OCI-LY3 (cell line): ENCODE results near the gene BBS1.
"Not testable (repeated sequence)": the region's sequence is repeated elsewhere in the genome, so short reads cannot be mapped to it uniquely, and the experiment has no call there.

Experiments
- H2AFZ ChIP-seq: fragments of 200-600, 300-600 bp; shearing (Covaris generic); 2 replicates; pipeline ENCODE4 v1.6.0; 2014; ENCODE audit warnings: antibody characterized with exemption, low read depth, low read length
- H3K27ac ChIP-seq: fragments of 200-600, 300-600 bp; sonication (generic); 2 replicates; pipeline ENCODE4 v1.5.1; 2014; ENCODE audit warnings: mild to moderate bottlenecking, low read length, moderate library complexity, mixed read lengths
- H3K27me3 ChIP-seq: fragments of 200-600, 300-600 bp; sonication (generic); 2 replicates; pipeline ENCODE4 v1.6.1; 2014; ENCODE audit warnings: low read depth, low read length, mixed read lengths
- H3K36me3 ChIP-seq: fragments of 200-600, 300-600 bp; sonication (generic); replicated peaks from 2 replicates; pipeline ENCODE3; 2014; ENCODE audit warnings: low read depth, low read length, mixed read lengths
- H3K4me1 ChIP-seq: fragments of 300-600, 200-600 bp; sonication (generic); 2 replicates; pipeline ENCODE4 v1.6.1; 2014; ENCODE audit warnings: low read length, mixed read lengths
- H3K4me2 ChIP-seq: fragments of 200-600, 300-600 bp; sonication (generic); 2 replicates; pipeline ENCODE4 v1.6.1; 2014; ENCODE audit warnings: low read length, mixed read lengths
- H3K4me3 ChIP-seq: fragments of 300-600, 200-600 bp; sonication (generic); 2 replicates; pipeline ENCODE4 v1.5.1; 2014; ENCODE audit warnings: antibody characterized with exemption, mild to moderate bottlenecking, low read length, moderate library complexity
- H3K79me2 ChIP-seq: fragments of 300-600, 200-600 bp; shearing (Covaris generic); 2 replicates; pipeline ENCODE4 v1.6.1; 2014; ENCODE audit warnings: mild to moderate bottlenecking, low read length, mixed read lengths
- H3K9ac ChIP-seq: fragments of 300-600, 200-600 bp; shearing (Covaris generic); 2 replicates; pipeline ENCODE4 v1.6.0; 2014; ENCODE audit warnings: mild to moderate bottlenecking, low read length, moderate library complexity
- H3K9me3 ChIP-seq: fragments of 200-600, 300-600 bp; shearing (Covaris generic); 2 replicates; pipeline ENCODE4 v1.6.1; 2014; ENCODE audit warnings: low read length, mixed read lengths; ENCODE audit not compliant: insufficient read depth
- H4K20me1 ChIP-seq: fragments of 200-600, 300-600 bp; sonication (generic); 2 replicates; pipeline ENCODE4 v1.6.1; 2016; ENCODE audit warnings: low read length, mixed read lengths; ENCODE audit not compliant: insufficient read depth
- CTCF ChIP-seq: fragments of 200-600, 300-600 bp; sonication (generic); IDR thresholded peaks from 2 replicates; pipeline ENCODE4 v1.5.1; 2014; ENCODE audit warnings: antibody characterized with exemption, low read length, low read depth
- EZH2phosphoT487 ChIP-seq: fragments of 200-600 bp; shearing (Covaris generic); IDR thresholded peaks from 2 replicates; pipeline ENCODE4 v1.6.1; 2018; ENCODE audit warnings: antibody characterized with exemption, mixed run types, low read depth

BBS1 gene

GRCh38 chr11:66510271-66510989, at the start of gene BBS1:
BBS1 (plus strand) TSS chr11:66510635; CDS start chr11:66510660, 25 bp downstream.
- Histone ChIP-seq H3K4me2 (peak within 1 kb of the TSS; percentile 82), H3K36me3 (peaks cover 1% of the 10 kb centered on the region), H3K4me1 (peaks cover 8% of the 10 kb centered on the region), H3K9ac (peak within 1 kb of the TSS; percentile 61), H3K27ac (peak within 1 kb of the TSS; percentile 36), H3K79me2 (peaks cover 9% of the 10 kb centered on the region), H3K9me3 (no peaks in the 10 kb centered on the region), H3K4me3 (peak within 1 kb of the TSS; percentile 84), H3K27me3 (no peaks in the 10 kb centered on the region), H4K20me1 (no peaks in the 10 kb centered on the region), H2AFZ (peak within 1 kb of the TSS; percentile 91)
- TF ChIP-seq CTCF (0 out of 2 replicates have a peak, but pooled peaks have one; percentile 15), EZH2phosphoT487 (no peak)

GRCh38 chr11:66462010-66462409, 48.4 kb upstream of the BBS1 start:
- Histone ChIP-seq H3K9ac (no peak overlapping the region), H3K9me3 (no peaks in the 10 kb centered on the region), H3K4me2 (no peak overlapping the region), H3K27ac (no peak overlapping the region), H2AFZ (no peak overlapping the region), H3K4me3 (no peak overlapping the region), H3K79me2 (no peaks in the 10 kb centered on the region), H4K20me1 (no peaks in the 10 kb centered on the region), H3K27me3 (no peaks in the 10 kb centered on the region), H3K4me1 (peaks cover 42% of the 10 kb centered on the region), H3K36me3 (no peaks in the 10 kb centered on the region)
- TF ChIP-seq CTCF = no peak
- no peak for TF ChIP-seq EZH2phosphoT487

- Histone ChIP-seq H3K4me3 (no peak overlapping the region), H3K4me1 (peaks cover 39% of the 10 kb centered on the region), H3K9me3 (no peaks in the 10 kb centered on the region), H3K79me2 (no peaks in the 10 kb centered on the region), H3K4me2 (no peak overlapping the region), H2AFZ (no peak overlapping the region), H3K9ac (no peak overlapping the region), H3K27me3 (no peaks in the 10 kb centered on the region), H3K27ac (no peak overlapping the region), H4K20me1 (no peaks in the 10 kb centered on the region), H3K36me3 (no peaks in the 10 kb centered on the region)
- TF ChIP-seq EZH2phosphoT487 (no peak), CTCF (no peak)
These were observed 47.5 kb upstream of the BBS1 start for GRCh38 chr11:66462911-66463310.

GRCh38 chr11:66464116-66464515, 46.3 kb upstream of the BBS1 start:
- not testable (repeated sequence) for H3K4me2 ChIP-seq, H3K9ac ChIP-seq, H3K9me3 ChIP-seq, H3K4me3 ChIP-seq, H3K79me2 ChIP-seq, H3K27me3 ChIP-seq, H3K36me3 ChIP-seq, H4K20me1 ChIP-seq, H3K27ac ChIP-seq, H2AFZ ChIP-seq
- H3K4me1 ChIP-seq = peaks cover 28% of the 10 kb centered on the region
